ENCODE results near the gene P2RX1. TPM values are rescaled to one million over a fixed set of nuclear protein-coding genes. Genes with fewer than 3 reads are reported as not detected.
"Not testable (repeated sequence)": the region's sequence is repeated elsewhere in the genome, so short reads cannot be mapped to it uniquely, and the experiment has no call there.

P2RX1 gene
- total RNA-seq, 1 donor from 2014 or later = 4.0 TPM

DNA sequence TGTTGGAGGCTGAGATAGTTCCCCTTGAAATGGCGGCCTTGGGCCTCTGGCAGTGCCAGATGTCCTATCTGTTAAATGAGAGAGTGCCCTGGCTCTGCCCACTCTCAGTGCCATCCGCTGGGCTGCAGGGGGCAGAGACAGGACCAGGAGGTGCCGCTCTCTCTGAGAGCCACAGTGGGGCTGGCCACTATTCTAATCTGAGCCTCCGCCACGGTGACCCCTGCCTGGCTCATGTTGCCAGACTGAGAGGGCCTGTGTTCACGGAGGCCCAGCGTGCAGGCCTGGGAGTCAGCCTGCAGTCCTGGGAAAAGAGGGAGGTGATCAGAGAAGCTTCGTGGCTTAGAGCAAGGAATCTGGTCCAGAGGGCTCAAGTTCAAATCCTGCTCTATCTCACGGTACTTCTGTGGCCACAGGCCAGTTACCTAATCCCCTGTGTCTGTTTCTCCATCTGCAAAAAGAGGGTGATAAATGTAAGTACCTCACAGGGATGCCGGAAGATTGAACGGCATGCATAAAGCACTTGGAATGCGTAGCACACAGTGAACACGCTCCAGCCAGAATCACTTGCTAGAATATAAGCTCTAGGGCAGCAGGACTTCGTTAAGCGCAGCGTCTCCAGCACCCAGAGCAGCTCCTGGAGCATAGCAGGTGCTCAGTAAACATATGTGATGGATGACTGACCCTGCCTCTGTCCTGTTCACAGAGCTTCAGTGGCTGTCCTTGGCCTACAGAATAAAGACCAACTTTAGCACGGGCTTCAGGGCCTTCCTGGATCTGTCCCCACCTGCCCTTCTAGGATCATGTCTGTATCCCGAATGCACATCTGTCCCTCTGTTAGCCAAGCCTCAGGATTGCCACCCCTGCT is 41.7 kb upstream of the P2RX1 start:
- H3K4me3 Mint-ChIP-seq (ENCODE audit: low read depth) = no peak overlapping the region
- intact Hi-C loops (cut with micrococcal nuclease) = no loop called here
- H3K4me1 Mint-ChIP-seq (ENCODE audit: low read depth) = peaks cover 39% of the 10 kb centered on the region
- H3K36me3 Mint-ChIP-seq (ENCODE audit: low read depth) = peaks cover 23% of the 10 kb centered on the region
- H3K27ac Mint-ChIP-seq = no peak overlapping the region
- no peak for DNase-seq (ENCODE audit: low spot score)
- H3K27me3 Mint-ChIP-seq (ENCODE audit: low read depth) = no peaks in the 10 kb centered on the region
- H3K9me3 Mint-ChIP-seq = no peaks in the 10 kb centered on the region

DNA sequence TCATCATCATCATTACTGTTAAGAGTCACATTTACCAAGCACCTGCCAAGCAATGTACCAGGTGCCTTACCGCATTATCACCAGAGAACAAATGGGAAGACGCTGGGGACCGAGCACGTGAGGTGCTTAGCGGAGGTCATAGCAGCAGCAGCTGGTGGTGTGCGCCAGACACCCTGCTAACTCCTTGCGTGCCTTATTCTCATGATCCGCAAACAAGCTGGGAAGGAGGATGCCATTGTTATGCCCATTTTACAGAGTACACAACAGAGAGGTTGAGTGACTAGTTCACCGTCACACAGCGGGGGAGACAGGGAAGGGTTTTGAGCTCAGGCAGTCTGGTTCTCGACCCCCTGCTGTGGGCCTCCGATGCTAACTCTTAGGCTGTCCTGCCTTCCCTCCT is 40.7 kb upstream of the P2RX1 start:
- H3K4me3 Mint-ChIP-seq (ENCODE audit: low read depth) = no peak overlapping the region
- no peaks in the 10 kb centered on the region for H3K27me3 Mint-ChIP-seq (ENCODE audit: low read depth)
- DNase-seq (ENCODE audit: low spot score) = no peak
- peaks cover 29% of the 10 kb centered on the region for H3K36me3 Mint-ChIP-seq (ENCODE audit: low read depth)
- intact Hi-C loops (cut with micrococcal nuclease) = no loop called here
- H3K9me3 Mint-ChIP-seq = no peaks in the 10 kb centered on the region
- H3K27ac Mint-ChIP-seq = no peak overlapping the region
- peaks cover 29% of the 10 kb centered on the region for H3K4me1 Mint-ChIP-seq (ENCODE audit: low read depth)

DNA sequence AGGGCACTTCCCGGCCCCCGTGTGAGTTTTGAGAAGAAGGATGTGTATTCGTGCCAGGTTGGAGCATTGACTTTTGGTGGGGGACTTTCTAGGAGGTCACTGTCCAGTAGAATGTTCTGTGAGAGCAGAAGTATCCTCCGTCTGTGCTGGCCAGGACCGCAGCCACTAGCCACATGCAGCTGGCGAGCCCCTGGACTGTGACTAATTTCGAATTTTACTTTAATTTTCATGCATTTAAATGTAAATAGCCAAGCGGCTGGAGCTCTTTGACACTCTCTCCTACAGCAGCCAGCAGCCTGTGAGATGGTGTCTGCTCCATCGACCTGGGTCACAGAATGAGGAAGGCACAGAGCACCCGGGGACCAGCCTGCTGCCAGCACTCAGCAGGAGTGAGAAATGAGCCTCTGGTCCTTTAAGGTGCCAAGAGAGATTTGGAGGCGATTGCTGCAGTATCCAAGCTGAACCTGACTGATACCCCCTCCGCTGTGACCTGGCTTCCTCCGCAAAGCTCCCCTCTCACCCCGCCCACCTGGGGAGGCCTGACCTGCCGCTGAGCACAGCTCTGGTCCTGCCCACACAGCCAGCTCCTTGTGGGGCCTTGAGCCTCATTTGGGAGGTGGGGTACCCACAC is 40.2 kb upstream of the P2RX1 start:
- intact Hi-C loops (cut with micrococcal nuclease) = no loop called here
- Mint-ChIP-seq H3K27me3 (ENCODE audit: low read depth) (no peaks in the 10 kb centered on the region), H3K9me3 (no peaks in the 10 kb centered on the region), H3K27ac (no peak overlapping the region), H3K36me3 (ENCODE audit: low read depth) (peaks cover 30% of the 10 kb centered on the region), H3K4me1 (ENCODE audit: low read depth) (peaks cover 24% of the 10 kb centered on the region), H3K4me3 (ENCODE audit: low read depth) (no peak overlapping the region)
- no peak for DNase-seq (ENCODE audit: low spot score)

DNA sequence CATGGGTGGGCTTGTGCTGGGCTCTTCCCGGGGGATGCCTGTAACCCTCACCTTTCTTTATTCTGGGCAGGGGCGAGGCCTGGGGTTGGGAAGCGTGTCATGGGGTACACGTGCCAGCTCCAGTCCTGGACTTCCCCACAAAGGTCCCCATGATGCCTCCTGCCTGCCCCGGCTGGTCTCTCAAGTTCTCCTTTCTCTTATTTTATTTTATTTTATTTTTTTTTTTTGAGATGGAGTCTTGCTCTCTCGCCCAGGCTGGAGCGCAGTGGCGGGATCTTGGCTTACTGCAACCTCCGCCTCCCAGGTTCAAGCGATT is 39.4 kb upstream of the P2RX1 start:
- H3K27ac Mint-ChIP-seq = no peak overlapping the region
- intact Hi-C loops (cut with micrococcal nuclease) = no loop called here
- peaks cover 25% of the 10 kb centered on the region for H3K36me3 Mint-ChIP-seq (ENCODE audit: low read depth)
- no peak for DNase-seq (ENCODE audit: low spot score)
- H3K4me3 Mint-ChIP-seq (ENCODE audit: low read depth) = no peak overlapping the region
- H3K9me3 Mint-ChIP-seq = no peaks in the 10 kb centered on the region
- H3K27me3 Mint-ChIP-seq (ENCODE audit: low read depth) = no peaks in the 10 kb centered on the region
- peaks cover 15% of the 10 kb centered on the region for H3K4me1 Mint-ChIP-seq (ENCODE audit: low read depth)

DNA sequence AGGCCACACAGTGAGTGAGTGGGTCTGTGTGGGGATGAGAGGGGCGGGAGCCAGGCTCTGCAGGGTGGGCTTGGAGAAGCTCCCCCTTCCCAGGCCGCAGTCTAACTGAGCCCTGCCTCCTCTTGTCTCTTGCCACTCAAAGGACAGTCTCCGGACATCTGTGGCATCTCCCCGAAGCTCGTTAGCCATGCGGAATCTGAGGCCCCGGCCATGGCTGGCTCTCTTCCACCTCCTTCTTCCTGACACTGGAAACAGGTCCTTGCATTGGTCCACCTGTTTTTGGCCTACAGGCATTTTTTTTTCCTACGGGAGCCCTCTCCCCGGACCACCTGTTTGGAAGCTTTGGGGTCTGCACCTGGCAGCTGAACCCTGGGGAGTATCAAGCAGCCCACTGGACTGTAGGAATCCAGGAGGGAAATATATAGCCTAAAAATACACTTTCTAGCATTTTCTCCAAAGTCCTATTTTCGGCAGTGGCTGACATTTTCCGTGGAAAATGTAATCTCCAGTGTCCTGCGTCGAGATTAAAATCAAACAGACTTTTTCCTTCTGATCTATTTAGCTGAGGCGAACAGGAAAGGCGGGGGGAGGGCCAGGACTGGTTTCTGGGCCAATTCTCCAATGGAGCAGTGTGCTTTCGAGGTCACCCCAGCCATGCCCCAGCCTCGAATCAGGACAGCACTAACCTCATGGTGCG is 38.9 kb upstream of the P2RX1 start:
- peaks cover 21% of the 10 kb centered on the region for H3K36me3 Mint-ChIP-seq (ENCODE audit: low read depth)
- H3K27ac Mint-ChIP-seq = no peak overlapping the region
- H3K4me3 Mint-ChIP-seq (ENCODE audit: low read depth) = no peak overlapping the region
- no peak for DNase-seq (ENCODE audit: low spot score)
- intact Hi-C loops (cut with micrococcal nuclease) = no loop called here
- no peaks in the 10 kb centered on the region for H3K9me3 Mint-ChIP-seq
- H3K27me3 Mint-ChIP-seq (ENCODE audit: low read depth) = no peaks in the 10 kb centered on the region
- H3K4me1 Mint-ChIP-seq (ENCODE audit: low read depth) = peaks cover 11% of the 10 kb centered on the region

DNA sequence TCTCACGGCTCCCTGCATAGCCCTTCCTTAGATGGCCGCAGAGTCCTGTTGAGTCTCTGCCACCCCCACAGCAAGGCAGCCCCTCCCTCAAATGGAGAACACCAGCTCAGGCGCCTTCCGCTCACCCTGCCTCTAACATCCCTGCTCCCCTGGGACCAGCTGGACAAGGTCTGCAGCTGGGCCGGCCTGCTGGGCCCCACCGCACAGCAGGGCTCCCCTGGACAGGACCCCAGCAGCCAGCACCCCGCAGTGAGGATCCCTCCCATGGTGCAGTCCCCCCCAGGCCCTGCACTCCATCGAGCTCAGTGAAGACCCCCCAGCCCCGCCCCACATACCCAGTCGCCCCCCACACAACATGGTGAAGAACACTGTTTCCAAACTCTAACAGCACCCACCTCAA is 37.8 kb upstream of the P2RX1 start:
- H3K27me3 Mint-ChIP-seq (ENCODE audit: low read depth) = no peaks in the 10 kb centered on the region

DNA sequence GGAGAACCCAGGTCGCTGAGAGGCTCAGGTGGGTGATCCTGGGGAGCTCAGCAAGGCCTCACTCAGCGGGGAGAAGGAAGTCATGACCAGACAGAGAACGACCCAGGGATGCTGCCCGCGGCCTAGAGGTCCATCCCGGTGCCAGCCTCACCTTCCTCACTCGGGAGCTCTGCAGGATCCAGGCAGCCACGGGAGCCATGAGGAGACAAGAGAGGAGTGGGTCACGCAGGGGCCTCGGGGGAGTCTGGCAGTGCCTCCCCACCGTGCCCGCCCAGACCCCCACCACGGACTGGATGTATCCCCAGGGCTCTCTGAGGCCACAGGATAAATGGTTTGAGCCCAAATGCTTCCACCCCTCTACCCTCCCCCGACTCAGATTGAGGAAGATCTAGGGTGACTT is 37.3 kb upstream of the P2RX1 start:
- Mint-ChIP-seq H3K4me3 (ENCODE audit: low read depth) (no peak overlapping the region), H3K4me1 (ENCODE audit: low read depth) (peaks cover 3% of the 10 kb centered on the region), H3K27ac (no peak overlapping the region), H3K36me3 (ENCODE audit: low read depth) (peaks cover 28% of the 10 kb centered on the region), H3K27me3 (ENCODE audit: low read depth) (no peaks in the 10 kb centered on the region), H3K9me3 (no peaks in the 10 kb centered on the region)
- intact Hi-C loops (cut with micrococcal nuclease) = no loop called here
- DNase-seq (ENCODE audit: low spot score) = no peak

More for the DNA sequence above, 37.8 kb upstream of the P2RX1 start:
- Mint-ChIP-seq H3K36me3 (ENCODE audit: low read depth) (peaks cover 27% of the 10 kb centered on the region), H3K4me1 (ENCODE audit: low read depth) (peaks cover 4% of the 10 kb centered on the region), H3K4me3 (ENCODE audit: low read depth) (no peak overlapping the region), H3K9me3 (no peaks in the 10 kb centered on the region), H3K27ac (no peak overlapping the region)
- intact Hi-C loops (cut with micrococcal nuclease) = no loop called here
- DNase-seq (ENCODE audit: low spot score) = no peak

DNA sequence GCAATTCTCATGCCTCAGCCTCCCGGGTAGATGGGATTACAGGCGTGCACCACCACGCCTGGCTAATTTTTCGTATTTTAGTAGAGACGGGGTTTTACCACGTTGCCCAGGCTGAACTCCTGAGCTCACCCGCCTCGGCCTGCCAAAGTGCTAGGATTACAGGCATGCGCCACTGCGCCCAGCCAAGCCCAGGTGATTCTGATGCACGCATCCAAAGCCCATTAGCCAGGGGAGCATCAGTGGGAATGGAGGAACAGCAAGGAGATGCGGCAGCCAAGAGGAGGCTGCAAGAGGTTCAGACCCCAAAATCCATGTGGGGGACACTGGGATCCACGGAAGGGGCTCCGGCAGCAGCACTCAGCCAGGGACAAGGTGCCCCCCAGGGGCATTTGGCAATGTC is 35.9 kb upstream of the P2RX1 start:
- Mint-ChIP-seq H3K4me3 (ENCODE audit: low read depth) (no peak overlapping the region), H3K9me3 (no peaks in the 10 kb centered on the region), H3K27me3 (ENCODE audit: low read depth) (no peaks in the 10 kb centered on the region), H3K27ac (no peak overlapping the region), H3K36me3 (ENCODE audit: low read depth) (peaks cover 34% of the 10 kb centered on the region), H3K4me1 (ENCODE audit: low read depth) (peaks cover 3% of the 10 kb centered on the region)
- DNase-seq (ENCODE audit: low spot score) = no peak
- intact Hi-C loops (cut with micrococcal nuclease) = no loop called here

DNA sequence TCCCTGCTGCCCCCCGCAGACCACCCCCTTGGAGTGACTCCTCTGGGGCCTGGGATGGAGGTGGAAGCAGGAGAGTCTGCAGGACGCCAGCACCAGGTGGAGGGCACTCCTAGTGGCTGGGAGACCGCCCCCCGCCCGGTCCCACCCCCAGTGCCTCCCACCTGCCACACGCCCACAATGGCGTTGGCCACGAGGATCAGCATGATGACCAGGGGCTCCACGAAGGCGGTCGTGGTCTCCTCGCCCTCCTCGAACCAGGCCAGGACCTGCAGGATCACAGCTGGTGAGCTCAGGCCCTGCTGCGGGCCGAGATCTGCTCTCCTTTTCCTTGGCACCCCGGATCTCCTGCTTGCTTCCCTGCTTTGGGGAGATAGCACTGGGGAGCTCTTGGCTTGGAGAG is 35.2 kb upstream of the P2RX1 start:
- Mint-ChIP-seq H3K4me1 (ENCODE audit: low read depth) (no peaks in the 10 kb centered on the region), H3K9me3 (no peaks in the 10 kb centered on the region), H3K27ac (no peak overlapping the region), H3K4me3 (ENCODE audit: low read depth) (no peak overlapping the region), H3K27me3 (ENCODE audit: low read depth) (no peaks in the 10 kb centered on the region), H3K36me3 (ENCODE audit: low read depth) (peaks cover 30% of the 10 kb centered on the region)
- DNase-seq (ENCODE audit: low spot score) = no peak
- intact Hi-C loops (cut with micrococcal nuclease) = no loop called here

DNA sequence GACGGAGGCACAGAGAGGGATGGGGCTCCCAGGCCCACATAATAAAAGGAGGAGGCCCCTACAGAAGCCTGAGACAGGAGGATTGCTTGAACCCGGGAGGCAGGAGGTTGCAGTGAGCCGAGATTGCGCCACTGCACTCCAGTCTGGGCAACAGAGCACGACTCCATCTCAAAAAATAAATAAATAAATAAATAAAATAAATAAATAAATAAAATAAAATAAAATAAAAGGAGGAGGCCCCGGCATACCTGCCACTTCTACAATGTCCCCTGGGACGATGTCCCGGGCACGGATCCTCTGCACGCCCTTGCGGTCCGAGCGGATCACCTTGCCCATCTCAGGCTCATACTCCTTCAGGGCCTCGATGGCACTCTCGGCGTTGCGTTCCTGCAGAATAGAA is 34.7 kb upstream of the P2RX1 start:
- Mint-ChIP-seq H3K4me3 (ENCODE audit: low read depth) (no peak overlapping the region), H3K27me3 (ENCODE audit: low read depth) (no peaks in the 10 kb centered on the region), H3K36me3 (ENCODE audit: low read depth) (peaks cover 34% of the 10 kb centered on the region), H3K9me3 (no peaks in the 10 kb centered on the region), H3K4me1 (ENCODE audit: low read depth) (no peaks in the 10 kb centered on the region), H3K27ac (no peak overlapping the region)
- intact Hi-C loops (cut with micrococcal nuclease) = no loop called here
- no peak for DNase-seq (ENCODE audit: low spot score)

DNA sequence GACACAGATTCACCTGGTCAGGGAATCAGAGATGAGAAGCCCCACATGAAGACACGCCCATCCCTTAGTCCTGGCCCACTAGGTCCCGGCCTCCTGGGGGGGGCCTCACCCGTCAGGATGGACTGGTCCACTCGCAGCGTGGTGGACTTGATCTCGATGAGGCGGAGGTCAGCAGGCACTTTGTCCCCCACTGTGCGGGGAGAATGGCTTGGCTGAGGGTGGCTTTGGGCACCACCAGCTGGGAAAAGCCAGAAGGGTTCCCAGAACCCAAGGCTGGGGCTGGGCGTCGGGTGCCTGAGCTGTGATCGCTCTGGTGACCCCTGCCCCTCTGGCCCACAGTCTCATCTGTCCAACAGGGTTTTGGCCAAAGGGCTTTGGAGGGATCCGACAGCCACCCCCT is 34.3 kb upstream of the P2RX1 start:
- H3K27me3 Mint-ChIP-seq (ENCODE audit: low read depth) = no peaks in the 10 kb centered on the region
- H3K36me3 Mint-ChIP-seq (ENCODE audit: low read depth) = peaks cover 38% of the 10 kb centered on the region
- H3K27ac Mint-ChIP-seq = no peak overlapping the region
- no peak for DNase-seq (ENCODE audit: low spot score)
- no peak overlapping the region for H3K4me3 Mint-ChIP-seq (ENCODE audit: low read depth)
- H3K9me3 Mint-ChIP-seq = no peaks in the 10 kb centered on the region
- intact Hi-C loops (cut with micrococcal nuclease) = no loop called here
- no peaks in the 10 kb centered on the region for H3K4me1 Mint-ChIP-seq (ENCODE audit: low read depth)

DNA sequence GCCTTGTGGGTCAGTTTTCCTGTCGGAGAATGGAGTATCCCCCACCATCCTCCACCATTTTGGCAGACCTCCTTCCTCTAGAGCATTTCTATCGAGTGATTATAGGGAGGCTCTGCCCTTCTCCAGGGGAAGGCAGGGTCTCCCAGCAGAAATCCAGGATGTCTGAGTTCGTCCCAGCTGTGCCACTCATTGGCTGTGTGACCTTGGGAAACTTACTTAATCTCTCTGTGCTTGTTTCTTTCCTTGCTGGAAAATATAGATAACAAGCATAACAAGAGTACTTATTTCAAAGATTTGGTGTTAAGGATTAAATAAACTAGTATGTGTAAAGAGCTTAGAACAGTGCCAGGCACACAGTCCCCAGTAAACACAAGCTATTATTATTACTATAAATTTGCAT is 33.2 kb upstream of the P2RX1 start:
- H3K27me3 Mint-ChIP-seq (ENCODE audit: low read depth) = no peaks in the 10 kb centered on the region
- DNase-seq (ENCODE audit: low spot score) = no peak
- H3K4me1 Mint-ChIP-seq (ENCODE audit: low read depth) = no peaks in the 10 kb centered on the region
- peaks cover 43% of the 10 kb centered on the region for H3K36me3 Mint-ChIP-seq (ENCODE audit: low read depth)
- no peak overlapping the region for H3K27ac Mint-ChIP-seq
- H3K4me3 Mint-ChIP-seq (ENCODE audit: low read depth) = no peak overlapping the region
- intact Hi-C loops (cut with micrococcal nuclease) = no loop called here
- no peaks in the 10 kb centered on the region for H3K9me3 Mint-ChIP-seq

DNA sequence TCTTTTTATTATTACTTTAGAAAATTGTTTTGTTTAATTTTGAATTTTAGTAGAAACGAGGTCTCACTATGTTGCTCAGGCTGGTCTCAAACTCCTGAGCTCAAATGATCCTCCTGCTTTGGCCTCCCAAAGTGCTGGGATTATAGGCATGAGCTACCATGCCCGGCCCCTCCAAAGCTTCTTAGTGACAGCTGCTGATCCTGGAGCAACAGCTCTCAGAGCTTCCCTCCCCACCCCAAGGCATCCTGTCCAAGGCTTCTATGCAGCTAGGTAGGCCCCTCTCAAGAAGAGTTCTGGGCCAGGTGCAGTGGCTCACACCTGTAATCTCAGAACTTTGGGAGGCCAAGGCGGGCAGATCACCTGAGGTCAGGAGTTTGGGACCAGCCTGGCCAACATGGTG is 32.3 kb upstream of the P2RX1 start:
- intact Hi-C loops (cut with micrococcal nuclease); H3K27me3 Mint-ChIP-seq (ENCODE audit: low read depth); DNase-seq (ENCODE audit: low spot score); H3K27ac Mint-ChIP-seq; H3K4me1 Mint-ChIP-seq (ENCODE audit: low read depth); H3K4me3 Mint-ChIP-seq (ENCODE audit: low read depth); H3K9me3 Mint-ChIP-seq: not testable (repeated sequence)
- peaks cover 51% of the 10 kb centered on the region for H3K36me3 Mint-ChIP-seq (ENCODE audit: low read depth)

Measured in activated T-helper 2 cell treated with anti-CD3 and anti-CD28 coated beads, Interferon-gamma antibody, Interleukin-2, Interleukin-4, amounts not matched to agents 10 μg/mL and 5 μg/mL and 100 μg/mL, durations not matched to agents 14 hours and 24 hours and 36 hours (primary cell).